Upper lobe of left lung (tissue), 6 donors: ENCODE measurements around the gene CYP19A1. TPM values are rescaled to one million over a fixed set of nuclear protein-coding genes. Genes with fewer than 3 reads are reported as not detected.

Source experiments
- ATAC-seq, 2 donors: fragments of 200-7000 bp; cut with Tn5 transposase; one replicate each; pipeline ENCODE4 v1.9.1; 2022; ENCODE audit warnings: mild to moderate bottlenecking in 2 of 2, moderate library complexity in 2 of 2; ENCODE audit not compliant: low FRiP score in 2 of 2
- DNase-seq, 2 donors: peaks; one replicate each; pipeline ENCODE4 v3.0.0-alpha.2; 2019 to 2020
- H3K27ac ChIP-seq, 4 donors: fragments of 200-600 bp; sonication (generic); one replicate each; pipeline ENCODE4 v1.5.1; 2016 to 2019
- H3K27me3 ChIP-seq, 4 donors: fragments of 200-600 bp; sonication (generic); one replicate each; pipeline ENCODE4 v1.5.1; 2017 to 2019
- H3K36me3 ChIP-seq, 4 donors: fragments of 200-600 bp; sonication (generic); one replicate each; pipeline ENCODE4 v1.5.1; 2016 to 2019
- H3K4me1 ChIP-seq, 4 donors: fragments of 200-600 bp; sonication (generic); one replicate each; pipeline ENCODE4 v1.5.1; 2018 to 2019
- H3K4me3 ChIP-seq, 4 donors: fragments of 200-600 bp; sonication (generic); one replicate each; pipeline ENCODE4 v1.5.1; 2017 to 2019; ENCODE audit warnings: mild to moderate bottlenecking in 2 of 4, moderate library complexity in 1 of 4
- H3K9me3 ChIP-seq, 4 donors: fragments of 200-600 bp; sonication (generic); one replicate each; pipeline ENCODE4 v1.5.1; 2018 to 2019
- EP300 ChIP-seq, 4 donors: sonication (generic); formaldehyde crosslinking; IDR thresholded peaks; one replicate each; pipeline ENCODE4 v1.5.1; 2017; ENCODE audit warnings: antibody characterized with exemption in 4 of 4, control low read depth in 2 of 4
- POLR2A ChIP-seq, 4 donors: fragments of 450-650 bp; IDR thresholded peaks; one replicate each; pipeline ENCODE4 v1.5.1; 2016 to 2017; ENCODE audit warnings: antibody characterized with exemption in 4 of 4, mild to moderate bottlenecking in 2 of 4
- POLR2AphosphoS5 ChIP-seq, 2 donors: sonication (generic); formaldehyde crosslinking; IDR thresholded peaks; one replicate each; pipeline ENCODE4 v1.5.1; 2017; ENCODE audit warnings: antibody characterized with exemption in 2 of 2
- WGBS, 2 donors: methylation state at CpG; one replicate each; pipeline ENCODE4 v1.1.5; 2017 to 2018; 5-methylcytosine and 5-hydroxymethylcytosine counted together
- total RNA-seq, 6 donors: library from RNA; depleted of rRNA in 4 of 6; stranded (reverse); fragments of >200 nt in 4 of 6; gene quantifications; one replicate each; pipeline versions ENCODE4 v1.1.0 to v1.2.1, GENCODE V29; 2016 to 2021
- TF ChIP-seq, protein P1 (sequence below), 6 experiments: fragments of 450-650 bp in 4 of 6; fragments of 200-600 bp in 2 of 6; sonication (generic) in 2 of 6; IDR thresholded peaks; one replicate each; pipeline ENCODE4 v1.5.1; 2016 to 2019; ENCODE audit warnings: antibody characterized with exemption in 6 of 6
- donor health status: DM: no; HTN: no; CAD: no; lungs with moderate emphysema.
- donor health status: DM: no; HTN: yes; CAD: no; lungs with severe emphysema.

Gene CYP19A1
- total RNA-seq, 6 donors from 2014 or later = 0.52 to 8.4 (median 1.0) TPM; not detected in 2

DNA sequence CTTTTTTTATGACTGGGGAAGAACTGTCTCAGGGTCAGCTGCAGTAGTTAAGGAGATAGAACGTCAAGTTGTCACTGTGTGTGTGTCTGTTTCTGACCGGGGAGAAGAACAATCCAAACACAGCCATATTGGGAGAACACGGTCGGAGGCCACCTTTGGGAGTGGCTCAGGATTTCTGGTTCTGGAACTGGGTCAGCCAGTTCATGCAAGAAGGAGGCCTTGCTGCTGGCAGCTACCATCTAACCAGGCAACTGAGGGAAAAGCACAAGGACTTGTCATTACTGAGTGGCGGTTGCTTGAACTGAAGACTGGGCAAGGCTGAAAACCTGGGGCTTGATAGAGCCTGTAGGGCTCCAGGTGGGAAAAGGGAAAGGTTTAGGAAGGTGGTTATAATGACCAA is 27.7 kb upstream of the CYP19A1 start:
- no peak for ATAC-seq
- H3K36me3 ChIP-seq = no peaks in the 10 kb centered on the region
- 58 to 69% methylated on average over 5 of the region's 5 CpGs for WGBS, 2 donors
- H3K4me3 ChIP-seq = no peak overlapping the region
- no peaks in the 10 kb centered on the region for H3K27me3 ChIP-seq
- TF ChIP-seq POLR2AphosphoS5 (IDR thresholded peaks at IDR 0.05) (no peak), POLR2A (IDR thresholded peaks at IDR 0.05) (no peak), EP300 (IDR thresholded peaks at IDR 0.05) (no peak)
- TF ChIP-seq, protein P1, sequence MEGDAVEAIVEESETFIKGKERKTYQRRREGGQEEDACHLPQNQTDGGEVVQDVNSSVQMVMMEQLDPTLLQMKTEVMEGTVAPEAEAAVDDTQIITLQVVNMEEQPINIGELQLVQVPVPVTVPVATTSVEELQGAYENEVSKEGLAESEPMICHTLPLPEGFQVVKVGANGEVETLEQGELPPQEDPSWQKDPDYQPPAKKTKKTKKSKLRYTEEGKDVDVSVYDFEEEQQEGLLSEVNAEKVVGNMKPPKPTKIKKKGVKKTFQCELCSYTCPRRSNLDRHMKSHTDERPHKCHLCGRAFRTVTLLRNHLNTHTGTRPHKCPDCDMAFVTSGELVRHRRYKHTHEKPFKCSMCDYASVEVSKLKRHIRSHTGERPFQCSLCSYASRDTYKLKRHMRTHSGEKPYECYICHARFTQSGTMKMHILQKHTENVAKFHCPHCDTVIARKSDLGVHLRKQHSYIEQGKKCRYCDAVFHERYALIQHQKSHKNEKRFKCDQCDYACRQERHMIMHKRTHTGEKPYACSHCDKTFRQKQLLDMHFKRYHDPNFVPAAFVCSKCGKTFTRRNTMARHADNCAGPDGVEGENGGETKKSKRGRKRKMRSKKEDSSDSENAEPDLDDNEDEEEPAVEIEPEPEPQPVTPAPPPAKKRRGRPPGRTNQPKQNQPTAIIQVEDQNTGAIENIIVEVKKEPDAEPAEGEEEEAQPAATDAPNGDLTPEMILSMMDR (IDR thresholded peaks at IDR 0.05) = no peak
- peaks cover 2 to 19% (median 8%) of the 10 kb centered on the region in 4 donors for H3K4me1 ChIP-seq
- H3K27ac ChIP-seq = peak overlapping the region in 1 of 4 donors; percentile 32
- DNase-seq = peak in 1 of 2 donors; percentile 42
- H3K9me3 ChIP-seq = no peaks in the 10 kb centered on the region

- 85 to 88% methylated on average over 6 of the region's 6 CpGs for WGBS, 2 donors
- TF ChIP-seq EP300 (IDR thresholded peaks at IDR 0.05) (no peak), POLR2AphosphoS5 (IDR thresholded peaks at IDR 0.05) (no peak), POLR2A (IDR thresholded peaks at IDR 0.05) (no peak)
- TF ChIP-seq, protein P1 (IDR thresholded peaks at IDR 0.05) = no peak
Measured at GRCh38 chr15:51365417-51365816, 27.0 kb upstream of the CYP19A1 start.

GRCh38 chr15:51363383-51363782 is 25.0 kb upstream of the CYP19A1 start:
- no peak for ATAC-seq
- TF ChIP-seq, protein P1 (IDR thresholded peaks at IDR 0.05) = no peak
- TF ChIP-seq POLR2A (IDR thresholded peaks at IDR 0.05) = no peak
- no peak for TF ChIP-seq POLR2AphosphoS5 (IDR thresholded peaks at IDR 0.05)
- no peak for TF ChIP-seq EP300 (IDR thresholded peaks at IDR 0.05)
- no peak for DNase-seq
- Histone ChIP-seq H3K27me3 (no peaks in the 10 kb centered on the region), H3K4me1 (peaks cover 2 to 18% (median 8%) of the 10 kb centered on the region in 4 donors), H3K36me3 (no peaks in the 10 kb centered on the region), H3K4me3 (no peak overlapping the region), H3K27ac (no peak overlapping the region), H3K9me3 (no peaks in the 10 kb centered on the region)
- 68 to 70% methylated on average over 9 of the region's 9 CpGs for WGBS, 2 donors

More at GRCh38 chr15:51365417-51365816, 27.0 kb upstream of the CYP19A1 start:
- H3K9me3 ChIP-seq = no peaks in the 10 kb centered on the region
- ATAC-seq (no peak), DNase-seq (no peak)
- H3K27me3 ChIP-seq = no peaks in the 10 kb centered on the region
- no peak overlapping the region for H3K27ac ChIP-seq
- H3K4me1 ChIP-seq = peaks cover 2 to 19% (median 8%) of the 10 kb centered on the region in 4 donors
- no peaks in the 10 kb centered on the region for H3K36me3 ChIP-seq
- H3K4me3 ChIP-seq = no peak overlapping the region

GRCh38 chr15:51359981-51360380 is 21.6 kb upstream of the CYP19A1 start:
- ATAC-seq (no peak), DNase-seq (no peak)
- H3K9me3 ChIP-seq = no peaks in the 10 kb centered on the region
- 61 to 80% methylated on average over 6 to 7 of the region's 7 CpGs for WGBS, 2 donors
- no peak overlapping the region for H3K4me3 ChIP-seq
- H3K27me3 ChIP-seq = no peaks in the 10 kb centered on the region
- H3K27ac ChIP-seq = no peak overlapping the region
- TF ChIP-seq POLR2AphosphoS5 (IDR thresholded peaks at IDR 0.05) (no peak), POLR2A (IDR thresholded peaks at IDR 0.05) (no peak), EP300 (IDR thresholded peaks at IDR 0.05) (no peak)
- TF ChIP-seq, protein P1 (IDR thresholded peaks at IDR 0.05) = no peak
- no peaks in the 10 kb centered on the region for H3K36me3 ChIP-seq
- H3K4me1 ChIP-seq = no peaks in the 10 kb centered on the region

GRCh38 chr15:51356983-51357382 is 18.6 kb upstream of the CYP19A1 start:
- DNase-seq = no peak
- TF ChIP-seq POLR2AphosphoS5 (IDR thresholded peaks at IDR 0.05) = no peak
- no peak for TF ChIP-seq POLR2A (IDR thresholded peaks at IDR 0.05)
- TF ChIP-seq EP300 (IDR thresholded peaks at IDR 0.05) = no peak
- TF ChIP-seq, protein P1 (IDR thresholded peaks at IDR 0.05) = no peak
- no peak for ATAC-seq
- Histone ChIP-seq H3K27ac (no peak overlapping the region), H3K9me3 (no peaks in the 10 kb centered on the region), H3K27me3 (no peaks in the 10 kb centered on the region), H3K4me3 (no peak overlapping the region), H3K36me3 (no peaks in the 10 kb centered on the region), H3K4me1 (peaks cover 0 to 8% (median 0%) of the 10 kb centered on the region in 4 donors)
- WGBS, 2 donors = 91 to 98% methylated on average over 6 of the region's 6 CpGs
